ENCODE results near the gene PFKP. TPM values are rescaled to one million over a fixed set of nuclear protein-coding genes. Genes with fewer than 3 reads are reported as not detected.

PFKP gene
- total RNA-seq, 3 donors from 2014 or later, result 76.1 to 117 (median 100) TPM

GRCh38 chr10:3143366-3143765, 76.0 kb downstream of the PFKP start:
- intact Hi-C loops (cut with DNase I, micrococcal nuclease), result no loop called here
- peaks cover 4% of the 10 kb centered on the region for H3K36me3 ChIP-seq (ENCODE audit: low read depth)
- ATAC-seq, result no peak
- TF ChIP-seq CTCF (IDR thresholded peaks at IDR 0.05), result no peak
- no peak overlapping the region for H3K4me3 ChIP-seq
- no peaks in the 10 kb centered on the region for H3K9me3 ChIP-seq
- no peaks in the 10 kb centered on the region for H3K4me1 ChIP-seq (ENCODE audit: low read depth)
- no peak for DNase-seq

GRCh38 chr10:3143791-3144434, 76.6 kb downstream of the PFKP start:
- no peak for ATAC-seq
- intact Hi-C loops (cut with DNase I, micrococcal nuclease), result no loop called here
- Histone ChIP-seq H3K4me3 (no peak overlapping the region), H3K9me3 (no peaks in the 10 kb centered on the region), H3K36me3 (ENCODE audit: low read depth) (no peaks in the 10 kb centered on the region), H3K4me1 (ENCODE audit: low read depth) (no peaks in the 10 kb centered on the region)
- DNase-seq, result no peak
- TF ChIP-seq CTCF (IDR thresholded peaks at IDR 0.05), result no peak

- DNase-seq (no peak), ATAC-seq (no peak)
- Histone ChIP-seq H3K4me3 (no peak overlapping the region), H3K9me3 (no peaks in the 10 kb centered on the region), H3K4me1 (ENCODE audit: low read depth) (no peaks in the 10 kb centered on the region), H3K36me3 (ENCODE audit: low read depth) (no peaks in the 10 kb centered on the region)
- intact Hi-C loops (cut with DNase I, micrococcal nuclease), result no loop called here
- no peak for TF ChIP-seq CTCF (IDR thresholded peaks at IDR 0.05)
Measured at GRCh38 chr10:3145366-3145765, 78.0 kb downstream of the PFKP start.

- Histone ChIP-seq H3K4me1 (ENCODE audit: low read depth) (no peaks in the 10 kb centered on the region), H3K9me3 (no peaks in the 10 kb centered on the region), H3K36me3 (ENCODE audit: low read depth) (no peaks in the 10 kb centered on the region), H3K4me3 (no peak overlapping the region)
- ATAC-seq, result no peak
- TF ChIP-seq CTCF (IDR thresholded peaks at IDR 0.05), result no peak
- DNase-seq, result no peak
- intact Hi-C loops (cut with DNase I, micrococcal nuclease), result no loop called here
Measured at GRCh38 chr10:3146289-3146688, 78.9 kb downstream of the PFKP start.

- H3K36me3 ChIP-seq (ENCODE audit: low read depth), result no peaks in the 10 kb centered on the region
- no peak for ATAC-seq
- no peak overlapping the region for H3K4me3 ChIP-seq
- intact Hi-C loops (cut with DNase I, micrococcal nuclease), result no loop called here
- H3K4me1 ChIP-seq (ENCODE audit: low read depth), result no peaks in the 10 kb centered on the region
- TF ChIP-seq CTCF (IDR thresholded peaks at IDR 0.05), result no peak
- DNase-seq, result no peak
- no peaks in the 10 kb centered on the region for H3K9me3 ChIP-seq
Measured at GRCh38 chr10:3147117-3147820, 79.9 kb downstream of the PFKP start.
